T-cell (primary cell): ENCODE data around the gene RTN4R. TPM values are rescaled to one million over a fixed set of nuclear protein-coding genes. Genes with fewer than 3 reads are reported as not detected.

Source experiments
- ATAC-seq, 4 experiments: fragments of 200-7000 bp in 3 of 4; fragments of 150-1000 bp in 1 of 4; cut with Tn5 transposase; replicated peaks in 1 of 4; 1 replicate in 3 of 4; 2 replicates in 1 of 4; pipeline ENCODE4 v1.10.0; 2021; ENCODE audit warnings: moderate library complexity in 3 of 4, mild to moderate bottlenecking in 2 of 4, moderate number of reproducible peaks in 1 of 4
- CTCF ChIA-PET, 2 donors: fragments of 300-600 bp; sonication (Branson Sonifier 250); formaldehyde crosslinking; loops; one replicate each; lab custom pipeline; 2022; ENCODE audit warnings: antibody characterized with exemption in 2 of 2; lab: Charles Lee
- POLR2A ChIA-PET, 2 donors: fragments of 300-600 bp; sonication (Branson Sonifier 250); formaldehyde crosslinking; loops; one replicate each; lab custom pipeline; 2022; ENCODE audit warnings: antibody characterized with exemption in 2 of 2; lab: Charles Lee
- DNase-seq, 35 experiments: peaks; one replicate each; pipeline versions ENCODE4 v3.0.0 to v3.0.0-alpha.2; 2013 to 2023
- H3K27ac ChIP-seq: one replicate; pipeline ENCODE4 v1.5.1; 2013; ENCODE audit warnings: low read length
- H3K27me3 ChIP-seq, 2 experiments: replicated peaks in 1 of 2; 1 replicate in 1 of 2; 2 replicates in 1 of 2; pipeline versions ENCODE4 v1.6.1 to v1.7.0; 2013; ENCODE audit warnings: low read length in 1 of 2, mixed read lengths in 1 of 2; ENCODE audit not compliant: control insufficient read depth in 2 of 2, insufficient read depth in 2 of 2; ENCODE audit errors: extremely low read depth in 1 of 2
- H3K36me3 ChIP-seq, 2 donors: 1 replicate in 1 of 2; 2 replicates in 1 of 2; pipeline versions ENCODE4 v1.6.1 to v1.7.0; 2013; ENCODE audit warnings: low read length in 1 of 2; ENCODE audit not compliant: control insufficient read depth in 2 of 2, insufficient read depth in 1 of 2; ENCODE audit errors: extremely low read depth in 1 of 2
- H3K4me1 ChIP-seq, 2 experiments: 1 replicate in 1 of 2; 2 replicates in 1 of 2; pipeline versions ENCODE4 v1.6.1 to v1.7.0; 2013; ENCODE audit warnings: low read length in 2 of 2, mixed read lengths in 1 of 2; ENCODE audit not compliant: insufficient read depth in 2 of 2, control insufficient read depth in 1 of 2; ENCODE audit errors: extremely low read depth in 1 of 2
- H3K4me3 ChIP-seq, 2 donors: 1 replicate in 1 of 2; 2 replicates in 1 of 2; pipeline versions ENCODE4 v1.5.1 to v1.7.0; 2013; ENCODE audit warnings: mild to moderate bottlenecking in 2 of 2, low read length in 1 of 2, moderate library complexity in 1 of 2; ENCODE audit not compliant: control insufficient read depth in 1 of 2; ENCODE audit errors: extremely low read depth in 1 of 2
- H3K9me3 ChIP-seq: 2 replicates; pipeline ENCODE4 v1.7.0; 2013
- H3K27ac Mint-ChIP-seq, 2 donors: one replicate each; pipeline ENCODE4 v1.8.0; 2020 to 2021; ENCODE audit warnings: mild to moderate bottlenecking in 2 of 2, mixed read lengths in 2 of 2
- H3K27me3 Mint-ChIP-seq, 2 donors: one replicate each; pipeline ENCODE4 v1.8.0; 2021 to 2022; ENCODE audit warnings: mixed read lengths in 2 of 2
- H3K36me3 Mint-ChIP-seq: one replicate; pipeline ENCODE4 v1.8.0; 2021; ENCODE audit warnings: mixed read lengths
- H3K4me1 Mint-ChIP-seq, 3 donors: one replicate each; pipeline ENCODE4 v1.8.0; 2020 to 2022; ENCODE audit warnings: mixed read lengths in 3 of 3, mild to moderate bottlenecking in 1 of 3
- H3K4me3 Mint-ChIP-seq, 3 donors: one replicate each; pipeline ENCODE4 v1.8.0; 2020 to 2022; ENCODE audit warnings: mild to moderate bottlenecking in 3 of 3, mixed read lengths in 3 of 3, moderate library complexity in 3 of 3
- H3K9me3 Mint-ChIP-seq, 3 donors: one replicate each; pipeline ENCODE4 v1.8.0; 2020 to 2022; ENCODE audit warnings: mixed read lengths in 3 of 3
- WGBS: methylation state at CpG from one replicate; pipeline ENCODE4 v1.1.5; 2013; ENCODE audit warnings: missing lambda C conversion rate; ENCODE audit not compliant: insufficient coverage; 5-methylcytosine and 5-hydroxymethylcytosine counted together
- total RNA-seq, 35 experiments: library from RNA in 6 of 35; stranded (reverse) in 6 of 35; fragments of 120-200 nt in 1 of 35; gene quantifications; one replicate each; pipeline versions ENCODE4 v1.2.1 to v1.2.4 and lab custom pipeline; 2013 to 2026

The RTN4R gene
- total RNA-seq, 5 donors from 2014 or later (not counting 1 experiment from before 2014, with no cell fraction given), result 0.33 to 4.1 (median 2.5) TPM

DNA sequence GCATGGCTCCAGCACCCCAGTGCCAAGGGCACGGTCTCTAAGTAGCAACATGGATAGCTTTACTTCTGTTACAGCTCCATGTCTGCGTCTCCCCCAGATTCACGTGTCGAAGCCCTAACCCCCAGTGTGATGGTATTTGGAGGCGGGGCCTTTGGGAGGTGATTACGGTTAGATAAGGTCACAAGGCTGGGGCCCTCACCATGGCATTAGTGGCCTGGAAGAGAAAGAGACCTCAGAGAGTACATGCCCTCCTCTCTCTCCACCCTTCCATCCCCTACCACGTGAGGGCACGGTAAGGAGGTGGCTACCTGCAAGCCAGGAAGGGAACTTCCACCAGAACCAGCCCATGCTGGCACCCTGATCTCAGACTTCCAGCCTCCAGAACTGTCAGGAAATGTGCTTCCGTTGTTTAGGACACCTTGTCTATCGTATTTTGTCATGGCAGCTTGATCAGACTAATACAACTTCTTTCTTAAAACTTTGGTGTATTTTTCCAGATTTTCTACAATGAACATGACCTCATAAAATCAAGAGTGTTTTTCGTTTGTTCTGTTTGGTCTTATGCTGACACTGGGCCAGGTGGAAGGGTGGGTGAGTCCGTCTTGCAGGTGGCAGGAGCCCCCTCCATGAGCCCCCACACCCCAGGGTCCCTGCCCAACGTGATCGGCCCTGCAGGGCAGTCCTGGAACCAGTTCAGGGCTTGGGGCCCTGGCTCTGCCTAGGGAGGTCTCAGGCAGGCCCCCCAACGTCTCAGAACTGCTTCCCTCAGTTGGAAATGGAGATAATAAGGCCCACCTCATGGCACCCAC, 10.7 kb downstream of the RTN4R start:
- no peak overlapping the region for H3K4me3 Mint-ChIP-seq
- Histone ChIP-seq H3K27me3 (peaks cover 0 to 3% of the 10 kb centered on the region in 2 experiments), H3K9me3 (no peaks in the 10 kb centered on the region), H3K36me3 (no peaks in the 10 kb centered on the region), H3K27ac (no peak overlapping the region), H3K4me3 (no peak overlapping the region), H3K4me1 (peaks cover 0 to 3% of the 10 kb centered on the region in 2 experiments)
- POLR2A ChIA-PET, result no interaction called here
- H3K4me1 Mint-ChIP-seq, result peaks cover 6 to 9% (median 7%) of the 10 kb centered on the region in 3 donors
- H3K27me3 Mint-ChIP-seq, result no peaks in the 10 kb centered on the region
- no peak for DNase-seq
- ATAC-seq, result no peak
- 87% methylated on average over 8 of the region's 15 CpGs for WGBS
- no peaks in the 10 kb centered on the region for H3K9me3 Mint-ChIP-seq
- CTCF ChIA-PET, result no interaction called here
- H3K36me3 Mint-ChIP-seq, result no peaks in the 10 kb centered on the region
- no peak overlapping the region for H3K27ac Mint-ChIP-seq

DNA sequence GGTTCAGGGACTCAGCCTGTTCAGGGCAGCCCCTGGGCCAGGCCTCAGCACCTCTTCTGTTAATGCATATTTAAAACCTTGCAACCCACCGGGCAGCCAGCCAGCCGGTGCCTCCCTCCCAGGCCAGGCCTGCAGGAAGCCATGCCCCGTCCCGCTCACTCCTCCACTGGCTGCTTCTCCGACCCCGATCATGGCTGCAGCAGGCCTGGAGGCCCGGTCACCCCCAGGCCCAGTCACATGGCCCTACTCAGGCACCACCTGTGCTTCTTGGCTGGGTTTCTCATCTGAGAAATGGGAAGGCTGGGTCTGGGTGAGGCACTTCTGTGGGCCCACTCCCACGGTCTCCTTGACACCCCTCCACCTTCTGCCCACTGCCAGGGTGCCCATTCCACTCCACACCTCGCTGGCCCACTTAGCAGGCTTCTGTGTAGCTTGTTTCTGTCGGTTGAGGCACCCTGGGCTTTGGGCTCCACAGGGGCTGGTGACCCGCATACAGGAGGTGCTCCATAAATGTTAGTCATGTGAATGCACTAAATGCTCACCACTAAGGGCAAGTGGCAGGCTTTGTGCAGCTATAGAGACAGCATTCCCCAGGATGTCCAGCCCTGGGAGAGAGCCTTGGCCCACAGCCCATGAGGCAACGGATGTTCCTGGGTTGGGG, 11.4 kb downstream of the RTN4R start:
- no peaks in the 10 kb centered on the region for H3K36me3 Mint-ChIP-seq
- ATAC-seq, result no peak
- no peak overlapping the region for H3K27ac ChIP-seq

DNA sequence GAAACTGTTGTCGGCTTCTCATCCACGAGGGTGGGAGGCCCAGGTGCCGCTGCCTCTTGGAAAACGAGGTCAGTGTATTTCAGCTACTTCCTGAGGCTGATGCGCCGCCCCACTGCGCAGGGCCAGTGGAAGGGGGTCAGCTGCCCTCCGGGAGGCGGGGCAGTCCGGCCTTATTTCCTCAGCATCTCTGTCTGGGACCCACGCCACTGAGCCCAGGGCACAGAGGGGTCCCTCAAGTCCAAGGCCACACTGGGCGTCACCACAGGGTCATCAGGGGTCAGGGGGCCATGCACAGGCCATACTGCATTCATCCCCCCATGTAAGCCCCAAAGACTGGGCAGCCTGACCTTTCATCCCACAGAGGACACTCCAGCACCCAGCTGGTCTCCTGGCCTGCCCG, 12.1 kb downstream of the RTN4R start:
- DNase-seq (no peak), ATAC-seq (no peak)
- H3K4me3 Mint-ChIP-seq, result no peak overlapping the region
- ChIA-PET POLR2A (no interaction called here), CTCF (no interaction called here)
- Histone ChIP-seq H3K4me1 (peaks cover 0 to 3% of the 10 kb centered on the region in 2 experiments), H3K4me3 (no peak overlapping the region), H3K27ac (no peak overlapping the region), H3K36me3 (no peaks in the 10 kb centered on the region), H3K27me3 (peaks cover 0 to 3% of the 10 kb centered on the region in 2 experiments), H3K9me3 (no peaks in the 10 kb centered on the region)
- 88% methylated on average over 12 of the region's 13 CpGs for WGBS
- H3K36me3 Mint-ChIP-seq, result no peaks in the 10 kb centered on the region
- H3K27ac Mint-ChIP-seq, result no peak overlapping the region
- H3K4me1 Mint-ChIP-seq, result peaks cover 6 to 9% (median 7%) of the 10 kb centered on the region in 3 donors
- H3K9me3 Mint-ChIP-seq, result no peaks in the 10 kb centered on the region
- H3K27me3 Mint-ChIP-seq, result no peaks in the 10 kb centered on the region

More for the DNA sequence above, 11.4 kb downstream of the RTN4R start:
- peaks cover 0 to 3% of the 10 kb centered on the region in 2 experiments for H3K4me1 ChIP-seq
- ChIA-PET POLR2A (no interaction called here), CTCF (no interaction called here)
- H3K9me3 Mint-ChIP-seq, result no peaks in the 10 kb centered on the region
- H3K36me3 ChIP-seq, result no peaks in the 10 kb centered on the region
- H3K27me3 Mint-ChIP-seq, result no peaks in the 10 kb centered on the region
- WGBS, result 88% methylated on average over 6 of the region's 12 CpGs
- H3K27ac Mint-ChIP-seq, result no peak overlapping the region
- no peak overlapping the region for H3K4me3 Mint-ChIP-seq
- H3K4me3 ChIP-seq, result no peak overlapping the region
- peaks cover 0 to 3% of the 10 kb centered on the region in 2 experiments for H3K27me3 ChIP-seq
- H3K9me3 ChIP-seq, result no peaks in the 10 kb centered on the region
- peaks cover 6 to 9% (median 7%) of the 10 kb centered on the region in 3 donors for H3K4me1 Mint-ChIP-seq
- DNase-seq, result no peak

DNA sequence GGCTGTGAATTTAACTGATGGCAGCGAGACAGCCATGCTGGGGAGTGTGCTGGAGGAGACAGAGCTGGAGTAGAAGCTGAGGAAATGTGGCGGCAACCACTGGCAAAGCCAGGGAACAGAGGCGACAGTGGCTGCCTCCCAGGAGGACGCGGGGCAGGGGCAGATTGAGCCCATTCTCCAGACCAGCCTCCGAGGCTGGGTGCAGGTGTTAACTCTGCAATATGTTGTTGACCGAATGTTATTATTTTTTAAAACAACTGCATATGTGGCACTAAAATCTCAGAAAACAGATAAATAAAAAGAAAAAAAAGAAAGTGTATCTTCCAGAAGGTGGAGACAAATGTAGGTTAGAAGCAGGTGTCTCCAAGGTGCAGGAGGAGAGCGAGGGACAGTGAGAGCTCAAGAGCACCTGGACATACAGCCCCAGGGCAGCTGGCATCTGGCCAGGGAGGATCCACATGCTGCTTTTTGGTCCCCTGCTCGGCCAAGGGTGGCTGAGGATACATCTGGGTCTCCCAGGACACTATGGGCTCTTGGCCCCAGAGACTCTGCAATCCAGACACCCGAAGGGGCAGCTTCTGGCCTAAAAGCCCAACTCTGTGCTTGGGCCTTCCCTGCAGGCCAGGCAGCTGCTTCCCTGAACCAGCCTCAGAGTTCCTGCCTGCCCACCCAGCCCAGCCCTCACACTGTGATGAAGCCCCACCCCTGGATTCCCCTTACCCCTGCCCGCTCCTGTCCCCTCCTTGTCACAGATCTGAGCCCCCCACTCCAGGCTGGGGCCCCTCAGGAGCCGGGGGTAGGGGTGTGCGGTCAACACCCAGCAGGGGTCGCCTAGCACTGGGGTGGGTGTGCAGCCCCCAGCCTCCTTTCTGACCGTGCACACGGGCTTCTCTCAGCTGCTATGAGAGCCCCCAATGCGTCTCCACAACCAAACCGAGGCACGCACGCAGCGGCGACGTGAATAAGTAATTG, 12.9 kb downstream of the RTN4R start:
- Histone ChIP-seq H3K4me3 (no peak overlapping the region), H3K4me1 (peaks cover 0 to 3% of the 10 kb centered on the region in 2 experiments), H3K36me3 (no peaks in the 10 kb centered on the region), H3K27ac (no peak overlapping the region), H3K27me3 (peaks cover 0 to 3% of the 10 kb centered on the region in 2 experiments), H3K9me3 (no peaks in the 10 kb centered on the region)
- 63% methylated on average over 8 of the region's 23 CpGs for WGBS
- POLR2A ChIA-PET, result no interaction called here
- peak overlapping the region in 1 of 2 donors; percentile 23 for H3K27ac Mint-ChIP-seq
- H3K36me3 Mint-ChIP-seq, result no peaks in the 10 kb centered on the region
- ATAC-seq (no peak), DNase-seq (no peak)
- no peak overlapping the region for H3K4me3 Mint-ChIP-seq
- H3K9me3 Mint-ChIP-seq, result no peaks in the 10 kb centered on the region
- no peaks in the 10 kb centered on the region for H3K27me3 Mint-ChIP-seq
- H3K4me1 Mint-ChIP-seq, result peaks cover 6 to 9% (median 7%) of the 10 kb centered on the region in 3 donors
- CTCF ChIA-PET, result no interaction called here

DNA sequence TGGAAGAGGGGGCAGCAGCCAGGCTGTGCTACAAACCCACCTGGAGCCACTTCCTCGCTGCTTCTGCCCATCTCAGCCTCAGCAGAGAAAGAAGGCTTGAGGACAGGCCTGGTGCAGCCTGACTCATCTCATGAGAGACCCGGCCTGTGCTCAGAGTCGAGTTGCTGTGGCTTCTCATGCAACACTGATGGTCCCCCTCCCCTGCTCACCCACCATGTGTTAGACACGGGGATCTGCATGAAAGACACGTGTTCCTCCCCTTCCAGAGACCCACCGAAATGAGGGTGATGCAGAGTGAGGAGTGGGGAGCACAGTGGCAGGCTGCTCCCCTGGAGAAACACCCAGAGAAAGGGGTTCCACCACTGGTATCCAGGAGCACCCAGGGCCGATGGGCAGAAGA, 15.0 kb downstream of the RTN4R start:
- Mint-ChIP-seq H3K4me3 (no peak overlapping the region), H3K4me1 (peaks cover 6 to 9% (median 7%) of the 10 kb centered on the region in 3 donors), H3K36me3 (no peaks in the 10 kb centered on the region), H3K27ac (no peak overlapping the region), H3K9me3 (no peaks in the 10 kb centered on the region), H3K27me3 (no peaks in the 10 kb centered on the region)
- CTCF ChIA-PET, result no interaction called here
- DNase-seq, result no peak
- Histone ChIP-seq H3K27me3 (no peaks in the 10 kb centered on the region), H3K27ac (no peak overlapping the region), H3K36me3 (peaks cover 0 to 5% of the 10 kb centered on the region in 2 donors), H3K4me1 (no peaks in the 10 kb centered on the region), H3K4me3 (no peak overlapping the region), H3K9me3 (no peaks in the 10 kb centered on the region)
- WGBS, result no CpG with 5 or more reads among the region's 7 CpGs
- POLR2A ChIA-PET, result no interaction called here
- ATAC-seq, result no peak

DNA sequence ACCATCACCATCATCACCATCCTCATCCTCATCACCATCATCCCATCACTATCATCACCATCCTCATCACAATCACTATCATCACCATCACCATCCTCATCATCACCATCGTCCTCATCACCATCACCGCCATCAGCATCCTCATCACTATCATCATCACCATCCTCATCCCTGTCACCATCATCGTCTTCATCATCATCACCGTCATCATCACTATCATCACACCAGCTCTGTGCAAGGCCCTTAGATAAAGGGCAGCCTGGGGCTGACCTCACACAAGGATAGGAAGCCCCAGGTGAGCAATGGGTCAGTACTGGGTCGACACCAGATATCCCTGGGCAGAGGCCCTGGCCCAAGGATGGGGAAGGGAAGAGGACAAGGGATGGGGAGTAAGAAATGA, 16.1 kb downstream of the RTN4R start:
- DNase-seq (no peak), ATAC-seq (no peak)
- Mint-ChIP-seq H3K27ac (no peak overlapping the region), H3K4me1 (peaks cover 6 to 9% (median 7%) of the 10 kb centered on the region in 3 donors), H3K36me3 (no peaks in the 10 kb centered on the region), H3K4me3 (no peak overlapping the region), H3K9me3 (no peaks in the 10 kb centered on the region), H3K27me3 (no peaks in the 10 kb centered on the region)
- ChIA-PET CTCF (no interaction called here), POLR2A (no interaction called here)
- no peaks in the 10 kb centered on the region for H3K9me3 ChIP-seq
- H3K27me3 ChIP-seq, result no peaks in the 10 kb centered on the region
- WGBS, result 97% methylated on average over 5 of the region's 5 CpGs
- no peak overlapping the region for H3K4me3 ChIP-seq
- peaks cover 0 to 5% of the 10 kb centered on the region in 2 donors for H3K36me3 ChIP-seq
- H3K27ac ChIP-seq, result no peak overlapping the region
- peaks cover 0 to 2% of the 10 kb centered on the region in 2 experiments for H3K4me1 ChIP-seq
